Measurements from ENCODE around the gene JAZF1.

GRCh38 chr7:27940341-27940740 lies 240.3 kb downstream of the JAZF1 start:
- TF ChIP-seq SUZ12 (IDR thresholded peaks at IDR 0.05; ENCODE audit: extremely low read depth, insufficient read depth, insufficient read length) (no peak), ZNF274 (IDR thresholded peaks at IDR 0.05; ENCODE audit: low read depth, low read length) (no peak), YY1 (IDR thresholded peaks at IDR 0.05; ENCODE audit: insufficient read depth, insufficient read length) (no peak)
